Gastrocnemius medialis (tissue), 4 donors: Measurements from ENCODE around the gene SURF1. TPM values are rescaled to one million over a fixed set of nuclear protein-coding genes. Genes with fewer than 3 reads are reported as not detected.

ENCODE experiments used
- ATAC-seq, 2 donors: fragments of 150-250 bp; one replicate each; pipeline ENCODE4 v1.9.1; 2016
- DNase-seq, 2 donors: peaks; one replicate each; pipeline ENCODE4 v3.0.0-alpha.2; 2019
- H3K27ac ChIP-seq, 4 donors: fragments of 200-600 bp; sonication (generic); 1 replicate in 1 of 4; 2 replicates in 3 of 4; pipeline ENCODE4 v1.5.1; 2016 to 2018; ENCODE audit warnings: mild to moderate bottlenecking in 2 of 4, moderate library complexity in 1 of 4
- H3K27me3 ChIP-seq, 3 donors: fragments of 200-600 bp; sonication (generic) in 2 of 3; 1 replicate in 1 of 3; 2 replicates in 2 of 3; pipeline versions ENCODE4 v1.5.1 to v1.6.0; 2016 to 2019; ENCODE audit warnings: mild to moderate bottlenecking in 1 of 3, moderate library complexity in 1 of 3
- H3K36me3 ChIP-seq, 2 donors: fragments of 200-600 bp; sonication (generic) in 1 of 2; one replicate each; pipeline ENCODE4 v1.5.1; 2017 to 2018
- H3K4me1 ChIP-seq, 2 donors: fragments of 200-600 bp; sonication (generic) in 1 of 2; one replicate each; pipeline ENCODE4 v1.5.1; 2016 to 2017; ENCODE audit warnings: mild to moderate bottlenecking in 2 of 2
- H3K4me3 ChIP-seq, 4 donors: fragments of 200-600 bp; sonication (generic) in 3 of 4; 1 replicate in 1 of 4; 2 replicates in 3 of 4; pipeline ENCODE4 v1.5.1; 2016 to 2019; ENCODE audit warnings: mild to moderate bottlenecking in 2 of 4
- H3K9me3 ChIP-seq, 3 donors: fragments of 200-600 bp; sonication (generic) in 2 of 3; 1 replicate in 1 of 3; 2 replicates in 2 of 3; pipeline ENCODE4 v1.5.1; 2016 to 2019
- POLR2A ChIP-seq, 2 donors: fragments of 450-650 bp; IDR thresholded peaks; one replicate each; pipeline ENCODE4 v1.6.1; 2017; ENCODE audit warnings: antibody characterized with exemption in 2 of 2, mild to moderate bottlenecking in 2 of 2, moderate library complexity in 2 of 2
- in situ Hi-C, 4 donors: fragments of 200-750 bp; cut with MboI; loops; one replicate each; pipeline versions ENCODE4 v1.15.0 to v1.8.0; 2017; ENCODE audit warnings: low sequenced_read_pairs in 4 of 4
- intact Hi-C: fragments of 100-400 bp; cut with DNase I; formaldehyde crosslinking; loops from one replicate; pipeline ENCODE4 v1.15.1; 2023; ENCODE audit warnings: low total_unique reads
- total RNA-seq, 4 donors: library from RNA; depleted of rRNA; stranded (reverse); fragments of >200 nt; gene quantifications; one replicate each; pipeline versions ENCODE4 v1.1.0 to v1.2.3, GENCODE V29; 2016
- TF ChIP-seq, protein P1 (sequence below), 5 experiments: fragments of 450-650 bp in 3 of 5; fragments of 200-600 bp in 2 of 5; sonication (generic) in 2 of 5; IDR thresholded peaks in 4 of 5; conservative IDR thresholded peaks in 1 of 5; 1 replicate in 4 of 5; 2 replicates in 1 of 5; pipeline ENCODE4 v1.5.1; 2016 to 2019; ENCODE audit warnings: antibody characterized with exemption in 5 of 5, mild to moderate bottlenecking in 3 of 5, moderate library complexity in 3 of 5

Gene SURF1
- total RNA-seq, 4 donors from 2014 or later, result 33.8 to 68.9 (median 56.0) TPM

DNA sequence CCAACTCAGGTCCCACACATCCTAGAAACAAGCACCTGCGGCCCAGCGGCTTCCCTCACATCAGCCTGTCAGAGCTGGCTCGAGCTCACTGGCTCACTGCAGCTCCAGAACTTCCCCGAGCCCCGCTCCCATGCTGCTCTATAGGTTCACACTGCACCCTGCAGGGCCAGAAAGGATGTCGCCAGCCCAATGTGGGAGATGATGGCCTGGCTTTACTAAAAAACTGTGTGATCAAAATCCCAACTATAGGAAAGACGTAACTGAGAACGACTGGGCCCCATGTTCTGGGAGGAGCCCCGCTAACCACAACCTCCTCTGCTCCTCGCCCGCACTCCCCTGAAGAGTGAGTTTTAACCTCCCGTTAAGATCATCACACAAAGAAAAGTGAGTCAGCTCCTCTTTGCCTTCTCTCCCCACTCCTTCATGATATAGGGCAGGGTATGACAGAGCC, 15.0 kb upstream of the SURF1 start:
- Histone ChIP-seq H3K9me3 (no peaks in the 10 kb centered on the region), H3K36me3 (peaks cover 0 to 11% of the 10 kb centered on the region in 2 donors), H3K27ac (peak overlapping the region in 3 of 4 donors; percentile 4 to 27 (median 24)), H3K4me3 (no peak overlapping the region), H3K27me3 (no peaks in the 10 kb centered on the region), H3K4me1 (peaks cover 64 to 71% of the 10 kb centered on the region in 2 donors)
- DNase-seq (no peak), ATAC-seq (no peak)
- TF ChIP-seq POLR2A (IDR thresholded peaks at IDR 0.05), result no peak
- TF ChIP-seq, protein P1, sequence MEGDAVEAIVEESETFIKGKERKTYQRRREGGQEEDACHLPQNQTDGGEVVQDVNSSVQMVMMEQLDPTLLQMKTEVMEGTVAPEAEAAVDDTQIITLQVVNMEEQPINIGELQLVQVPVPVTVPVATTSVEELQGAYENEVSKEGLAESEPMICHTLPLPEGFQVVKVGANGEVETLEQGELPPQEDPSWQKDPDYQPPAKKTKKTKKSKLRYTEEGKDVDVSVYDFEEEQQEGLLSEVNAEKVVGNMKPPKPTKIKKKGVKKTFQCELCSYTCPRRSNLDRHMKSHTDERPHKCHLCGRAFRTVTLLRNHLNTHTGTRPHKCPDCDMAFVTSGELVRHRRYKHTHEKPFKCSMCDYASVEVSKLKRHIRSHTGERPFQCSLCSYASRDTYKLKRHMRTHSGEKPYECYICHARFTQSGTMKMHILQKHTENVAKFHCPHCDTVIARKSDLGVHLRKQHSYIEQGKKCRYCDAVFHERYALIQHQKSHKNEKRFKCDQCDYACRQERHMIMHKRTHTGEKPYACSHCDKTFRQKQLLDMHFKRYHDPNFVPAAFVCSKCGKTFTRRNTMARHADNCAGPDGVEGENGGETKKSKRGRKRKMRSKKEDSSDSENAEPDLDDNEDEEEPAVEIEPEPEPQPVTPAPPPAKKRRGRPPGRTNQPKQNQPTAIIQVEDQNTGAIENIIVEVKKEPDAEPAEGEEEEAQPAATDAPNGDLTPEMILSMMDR (IDR thresholded peaks at IDR 0.05 in 4 of 5, conservative IDR thresholded peaks at IDR 0.05 in 1 of 5), result no peak
- in situ Hi-C loops, result no loop called here
- intact Hi-C loops, result loop anchor here (10.0 kb wide), 1 partner anchor 654 kb away; the partner anchor contains the start of gene BRD3OS

DNA sequence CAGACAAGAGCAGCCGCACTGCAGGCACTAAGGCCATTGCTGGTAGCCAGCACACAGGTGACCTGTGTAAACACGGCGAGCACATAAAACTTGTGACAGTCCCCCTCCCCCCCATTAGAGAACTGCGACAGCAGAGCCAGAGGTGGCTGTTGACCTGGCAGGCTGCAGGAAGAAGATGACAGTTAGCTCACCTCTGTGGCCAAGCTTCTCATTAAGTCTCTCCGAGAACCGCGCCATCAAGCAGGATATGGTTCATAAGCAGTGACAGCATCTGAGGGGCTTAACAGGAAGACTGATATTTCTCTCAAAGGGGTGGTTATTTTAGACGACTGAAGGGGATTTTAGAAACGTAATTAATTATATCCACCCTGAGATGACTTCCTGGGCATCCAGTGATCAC, 14.4 kb upstream of the SURF1 start:
- in situ Hi-C loops, result no loop called here
- H3K36me3 ChIP-seq, result peaks cover 0 to 17% of the 10 kb centered on the region in 2 donors

DNA sequence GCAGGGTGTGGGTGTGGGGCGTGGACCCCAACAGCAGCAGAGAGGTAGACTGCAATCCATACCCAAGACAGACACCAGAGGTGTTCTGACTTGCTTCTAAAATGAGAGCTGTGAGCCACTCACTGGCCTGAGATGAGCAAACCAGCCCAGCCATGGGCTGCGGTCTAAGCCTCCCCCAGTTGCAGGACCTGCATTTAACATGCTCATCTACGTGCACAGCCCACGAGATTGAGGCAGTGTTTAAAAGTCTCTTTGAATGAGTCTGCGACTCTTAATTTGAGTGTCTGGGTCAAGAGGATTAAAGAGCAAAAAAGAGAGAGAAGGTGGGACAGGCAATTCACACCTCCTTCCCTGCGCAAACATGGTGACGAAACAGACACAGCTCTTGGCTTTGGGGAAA, 13.6 kb upstream of the SURF1 start:
- H3K27ac ChIP-seq, result peak overlapping the region in 2 of 4 donors; percentile 17 to 56

More for the DNA sequence above, 14.4 kb upstream of the SURF1 start:
- ATAC-seq, result no peak
- intact Hi-C loops, result loop anchor here (10.0 kb wide), 1 partner anchor 654 kb away; the partner anchor contains the start of gene BRD3OS
- Histone ChIP-seq H3K27me3 (no peaks in the 10 kb centered on the region), H3K9me3 (no peaks in the 10 kb centered on the region), H3K4me1 (peaks cover 64 to 71% of the 10 kb centered on the region in 2 donors), H3K27ac (peak overlapping the region in 1 of 4 donors; percentile 24), H3K4me3 (no peak overlapping the region)
- TF ChIP-seq, protein P1 (IDR thresholded peaks at IDR 0.05 in 4 of 5, conservative IDR thresholded peaks at IDR 0.05 in 1 of 5), result no peak
- TF ChIP-seq POLR2A (IDR thresholded peaks at IDR 0.05), result no peak
- no peak for DNase-seq

DNA sequence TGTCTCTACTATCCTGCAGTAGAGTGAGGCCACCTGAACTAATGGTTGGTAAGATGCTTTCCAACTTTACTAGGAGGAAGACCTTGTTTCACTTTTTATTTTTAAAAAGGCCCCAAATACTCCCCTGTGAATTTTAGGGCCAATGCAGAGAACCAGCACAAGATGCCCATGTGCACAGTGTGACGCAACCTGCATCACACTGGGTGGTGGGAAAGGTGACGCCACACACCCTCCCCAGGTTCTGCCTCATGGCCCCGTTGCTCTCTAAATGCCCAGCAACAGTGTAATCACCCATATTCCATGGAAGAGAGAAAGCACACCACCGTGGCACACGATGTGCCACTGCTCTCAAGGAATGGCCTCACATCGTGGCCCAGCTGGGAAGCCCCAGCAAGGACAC, 13.1 kb upstream of the SURF1 start:
- ATAC-seq, result no peak
- Histone ChIP-seq H3K4me1 (peaks cover 60 to 64% of the 10 kb centered on the region in 2 donors), H3K27ac (peak overlapping the region in 3 of 4 donors; percentile 6 to 56 (median 17))

More for the DNA sequence above, 13.6 kb upstream of the SURF1 start:
- TF ChIP-seq POLR2A (IDR thresholded peaks at IDR 0.05), result no peak
- TF ChIP-seq, protein P1 (IDR thresholded peaks at IDR 0.05 in 4 of 5, conservative IDR thresholded peaks at IDR 0.05 in 1 of 5), result no peak
- ATAC-seq, result no peak
- no peaks in the 10 kb centered on the region for H3K9me3 ChIP-seq
- no peaks in the 10 kb centered on the region for H3K27me3 ChIP-seq
- no peak for DNase-seq
- in situ Hi-C loops (no loop called here), intact Hi-C loops (loop anchor here (10.0 kb wide), 1 partner anchor 655 kb away; the partner anchor contains the start of gene BRD3OS)
- H3K36me3 ChIP-seq, result peaks cover 0 to 23% of the 10 kb centered on the region in 2 donors
- peaks cover 64 to 69% of the 10 kb centered on the region in 2 donors for H3K4me1 ChIP-seq
- no peak overlapping the region for H3K4me3 ChIP-seq

More for the DNA sequence above, 13.1 kb upstream of the SURF1 start:
- intact Hi-C loops (no loop called here), in situ Hi-C loops (no loop called here)
- TF ChIP-seq, protein P1 (IDR thresholded peaks at IDR 0.05 in 4 of 5, conservative IDR thresholded peaks at IDR 0.05 in 1 of 5), result no peak
- TF ChIP-seq POLR2A (IDR thresholded peaks at IDR 0.05), result no peak
- H3K27me3 ChIP-seq, result no peaks in the 10 kb centered on the region
- DNase-seq, result no peak
- H3K9me3 ChIP-seq, result no peaks in the 10 kb centered on the region
- H3K36me3 ChIP-seq, result peaks cover 0 to 28% of the 10 kb centered on the region in 2 donors
- H3K4me3 ChIP-seq, result no peak overlapping the region
